GM23338 (cell line): ENCODE data around the gene ZCCHC24.

ENCODE experiments used
- CREB1 ChIP-seq: fragments of 250-450 bp; sonication (Bioruptor Pico); IDR thresholded peaks from 2 replicates; pipeline ENCODE4 v1.5.0; 2020; ENCODE audit warnings: low read depth, mild to moderate bottlenecking, moderate library complexity
- EZH2 ChIP-seq: fragments of 200-600 bp; sonication (generic); IDR thresholded peaks from one replicate; pipeline ENCODE4 v1.8.0; 2017; ENCODE audit warnings: antibody characterized with exemption, mild to moderate bottlenecking, low read depth; ENCODE audit not compliant: unreplicated experiment
- EZH2phosphoT487 ChIP-seq: fragments of 200-600 bp; sonication (generic); IDR thresholded peaks from one replicate; pipeline ENCODE4 v1.8.1; 2018; ENCODE audit warnings: antibody characterized with exemption; ENCODE audit not compliant: unreplicated experiment
- POLR2AphosphoS5 ChIP-seq: IDR thresholded peaks from 2 replicates; pipeline ENCODE4 v1.6.1; 2016; ENCODE audit warnings: antibody characterized with exemption, low read depth
- TF ChIP-seq, protein P1 (sequence below), 2 experiments: fragments of 200-600 bp in 1 of 2; sonication (generic) in 1 of 2; conservative IDR thresholded peaks; 2 replicates each; pipeline versions ENCODE4 v1.5.1 to v1.6.1; 2016 to 2017; ENCODE audit warnings: antibody characterized with exemption in 2 of 2, low read depth in 2 of 2, mild to moderate bottlenecking in 2 of 2, moderate library complexity in 1 of 2
- TF ChIP-seq, protein P2 (sequence below): IDR thresholded peaks from one replicate; pipeline ENCODE4 v1.6.1; 2018; ENCODE audit warnings: antibody characterized with exemption; ENCODE audit not compliant: unreplicated experiment
- TF ChIP-seq, protein P3 (sequence below): IDR thresholded peaks from 2 replicates; pipeline ENCODE4 v1.6.1; 2016; ENCODE audit warnings: antibody characterized with exemption

DNA sequence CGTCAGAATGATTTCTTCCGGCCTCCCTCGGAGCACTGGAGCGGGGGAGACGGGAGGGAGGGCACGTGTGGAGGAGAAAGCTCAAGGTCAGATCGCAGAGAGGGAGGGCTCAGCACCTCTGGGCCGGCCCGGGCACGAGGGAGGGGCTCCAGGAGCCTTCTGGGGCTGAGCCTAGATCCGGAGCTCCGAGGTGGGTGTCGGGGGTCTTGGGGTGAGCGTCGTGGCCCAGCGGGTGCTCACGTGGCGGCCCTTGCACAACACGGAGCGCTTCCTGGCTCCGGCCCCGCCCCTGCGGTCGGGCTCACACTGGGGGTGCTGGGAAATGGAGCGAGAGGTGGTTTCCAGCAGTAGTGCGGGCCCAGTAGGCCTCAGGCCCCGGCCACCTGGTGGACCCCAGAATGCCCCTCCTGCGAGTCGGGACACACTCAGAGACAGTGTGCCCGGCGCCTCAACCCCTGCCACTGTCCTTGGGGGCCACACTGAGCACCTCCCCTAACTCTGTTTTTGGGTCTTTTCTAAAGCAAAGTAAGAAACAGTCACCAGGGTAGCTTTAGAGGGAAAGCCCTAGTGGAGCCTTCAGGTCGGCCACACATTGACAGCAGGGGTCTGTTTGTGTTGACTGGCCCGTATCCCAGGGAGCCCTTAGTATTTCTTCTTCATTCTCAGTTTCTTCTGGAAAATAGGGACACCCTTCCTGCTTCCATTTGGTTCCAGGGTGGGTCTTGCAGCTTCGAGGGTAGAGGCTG lies 97.4 kb downstream of the ZCCHC24 start:
- TF ChIP-seq, protein P1, sequence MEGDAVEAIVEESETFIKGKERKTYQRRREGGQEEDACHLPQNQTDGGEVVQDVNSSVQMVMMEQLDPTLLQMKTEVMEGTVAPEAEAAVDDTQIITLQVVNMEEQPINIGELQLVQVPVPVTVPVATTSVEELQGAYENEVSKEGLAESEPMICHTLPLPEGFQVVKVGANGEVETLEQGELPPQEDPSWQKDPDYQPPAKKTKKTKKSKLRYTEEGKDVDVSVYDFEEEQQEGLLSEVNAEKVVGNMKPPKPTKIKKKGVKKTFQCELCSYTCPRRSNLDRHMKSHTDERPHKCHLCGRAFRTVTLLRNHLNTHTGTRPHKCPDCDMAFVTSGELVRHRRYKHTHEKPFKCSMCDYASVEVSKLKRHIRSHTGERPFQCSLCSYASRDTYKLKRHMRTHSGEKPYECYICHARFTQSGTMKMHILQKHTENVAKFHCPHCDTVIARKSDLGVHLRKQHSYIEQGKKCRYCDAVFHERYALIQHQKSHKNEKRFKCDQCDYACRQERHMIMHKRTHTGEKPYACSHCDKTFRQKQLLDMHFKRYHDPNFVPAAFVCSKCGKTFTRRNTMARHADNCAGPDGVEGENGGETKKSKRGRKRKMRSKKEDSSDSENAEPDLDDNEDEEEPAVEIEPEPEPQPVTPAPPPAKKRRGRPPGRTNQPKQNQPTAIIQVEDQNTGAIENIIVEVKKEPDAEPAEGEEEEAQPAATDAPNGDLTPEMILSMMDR (conservative IDR thresholded peaks at IDR 0.05; ENCODE audit: low read depth in 2 of 2): no peak
- TF ChIP-seq EZH2 (no peak), POLR2AphosphoS5 (no peak), CREB1 (CRISPR knock-in tag) (no peak), EZH2phosphoT487 (no peak)
- TF ChIP-seq, protein P2, sequence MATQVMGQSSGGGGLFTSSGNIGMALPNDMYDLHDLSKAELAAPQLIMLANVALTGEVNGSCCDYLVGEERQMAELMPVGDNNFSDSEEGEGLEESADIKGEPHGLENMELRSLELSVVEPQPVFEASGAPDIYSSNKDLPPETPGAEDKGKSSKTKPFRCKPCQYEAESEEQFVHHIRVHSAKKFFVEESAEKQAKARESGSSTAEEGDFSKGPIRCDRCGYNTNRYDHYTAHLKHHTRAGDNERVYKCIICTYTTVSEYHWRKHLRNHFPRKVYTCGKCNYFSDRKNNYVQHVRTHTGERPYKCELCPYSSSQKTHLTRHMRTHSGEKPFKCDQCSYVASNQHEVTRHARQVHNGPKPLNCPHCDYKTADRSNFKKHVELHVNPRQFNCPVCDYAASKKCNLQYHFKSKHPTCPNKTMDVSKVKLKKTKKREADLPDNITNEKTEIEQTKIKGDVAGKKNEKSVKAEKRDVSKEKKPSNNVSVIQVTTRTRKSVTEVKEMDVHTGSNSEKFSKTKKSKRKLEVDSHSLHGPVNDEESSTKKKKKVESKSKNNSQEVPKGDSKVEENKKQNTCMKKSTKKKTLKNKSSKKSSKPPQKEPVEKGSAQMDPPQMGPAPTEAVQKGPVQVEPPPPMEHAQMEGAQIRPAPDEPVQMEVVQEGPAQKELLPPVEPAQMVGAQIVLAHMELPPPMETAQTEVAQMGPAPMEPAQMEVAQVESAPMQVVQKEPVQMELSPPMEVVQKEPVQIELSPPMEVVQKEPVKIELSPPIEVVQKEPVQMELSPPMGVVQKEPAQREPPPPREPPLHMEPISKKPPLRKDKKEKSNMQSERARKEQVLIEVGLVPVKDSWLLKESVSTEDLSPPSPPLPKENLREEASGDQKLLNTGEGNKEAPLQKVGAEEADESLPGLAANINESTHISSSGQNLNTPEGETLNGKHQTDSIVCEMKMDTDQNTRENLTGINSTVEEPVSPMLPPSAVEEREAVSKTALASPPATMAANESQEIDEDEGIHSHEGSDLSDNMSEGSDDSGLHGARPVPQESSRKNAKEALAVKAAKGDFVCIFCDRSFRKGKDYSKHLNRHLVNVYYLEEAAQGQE: no peak
- TF ChIP-seq, protein P3, sequence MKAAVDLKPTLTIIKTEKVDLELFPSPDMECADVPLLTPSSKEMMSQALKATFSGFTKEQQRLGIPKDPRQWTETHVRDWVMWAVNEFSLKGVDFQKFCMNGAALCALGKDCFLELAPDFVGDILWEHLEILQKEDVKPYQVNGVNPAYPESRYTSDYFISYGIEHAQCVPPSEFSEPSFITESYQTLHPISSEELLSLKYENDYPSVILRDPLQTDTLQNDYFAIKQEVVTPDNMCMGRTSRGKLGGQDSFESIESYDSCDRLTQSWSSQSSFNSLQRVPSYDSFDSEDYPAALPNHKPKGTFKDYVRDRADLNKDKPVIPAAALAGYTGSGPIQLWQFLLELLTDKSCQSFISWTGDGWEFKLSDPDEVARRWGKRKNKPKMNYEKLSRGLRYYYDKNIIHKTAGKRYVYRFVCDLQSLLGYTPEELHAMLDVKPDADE: no peak
